ENCODE measurements around the gene PARD3. TPM values are rescaled to one million over a fixed set of nuclear protein-coding genes. Genes with fewer than 3 reads are reported as not detected.

PARD3 gene
- total RNA-seq, 1 donor from 2014 or later = 34.1 TPM

GRCh38 chr10:34061841-34062240, 753.3 kb downstream of the PARD3 start:
- no peaks in the 10 kb centered on the region for H3K4me1 ChIP-seq
- no peak overlapping the region for H3K4me3 ChIP-seq
- no peak overlapping the region for H3K27ac ChIP-seq
- no peak for ATAC-seq
- intact Hi-C loops (cut with DNase I) = no loop called here
- no peak for TF ChIP-seq CTCF (IDR thresholded peaks at IDR 0.05)
- DNase-seq = no peak
- no peaks in the 10 kb centered on the region for H3K27me3 ChIP-seq (ENCODE audit: low read depth)
- no peaks in the 10 kb centered on the region for H3K36me3 ChIP-seq
- H3K9me3 ChIP-seq = peaks cover 19% of the 10 kb centered on the region

Data from lower lobe of right lung (tissue), 2 donors.